Smooth muscle cell (in vitro differentiated cells): Measurements from ENCODE around the gene CMIP. TPM values are rescaled to one million over a fixed set of nuclear protein-coding genes. Genes with fewer than 3 reads are reported as not detected.

Source experiments
- DNase-seq: peaks from one replicate; lab custom pipeline; 2025; ENCODE audit not compliant: unreplicated experiment; lab: John Stamatoyannopoulos, UW
- H2AFZ ChIP-seq: fragments of 200-600 bp; sonication (generic); 2 replicates; pipeline ENCODE4 v1.6.0; 2016; ENCODE audit warnings: antibody characterized with exemption, low read depth, mild to moderate bottlenecking
- H3F3A ChIP-seq: fragments of 200-600 bp; sonication (generic); 2 replicates; pipeline ENCODE4 v1.6.0; 2017; ENCODE audit warnings: antibody characterized with exemption, low read depth
- H3K27ac ChIP-seq: fragments of 200-600 bp; sonication (generic); 2 replicates; pipeline ENCODE4 v1.5.1; 2016; ENCODE audit warnings: low read depth, mild to moderate bottlenecking
- H3K27me3 ChIP-seq: fragments of 200-600 bp; sonication (generic); 2 replicates; pipeline ENCODE4 v1.6.1; 2016; ENCODE audit warnings: low read depth, mild to moderate bottlenecking
- H3K36me3 ChIP-seq: fragments of 200-600 bp; sonication (generic); 2 replicates; pipeline ENCODE4 v1.5.1; 2016; ENCODE audit warnings: low read depth
- H3K4me1 ChIP-seq: fragments of 200-600 bp; sonication (generic); 2 replicates; pipeline ENCODE4 v1.5.1; 2016; ENCODE audit warnings: low read depth
- H3K4me2 ChIP-seq: fragments of 200-600 bp; sonication (generic); 2 replicates; pipeline ENCODE4 v1.6.0; 2016; ENCODE audit warnings: mild to moderate bottlenecking
- H3K4me3 ChIP-seq: fragments of 200-600 bp; sonication (generic); 2 replicates; pipeline ENCODE4 v1.5.1; 2016; ENCODE audit warnings: mild to moderate bottlenecking
- H3K79me2 ChIP-seq: fragments of 200-600 bp; sonication (generic); 2 replicates; pipeline ENCODE4 v1.6.0; 2016; ENCODE audit warnings: low read depth, mild to moderate bottlenecking
- H3K9ac ChIP-seq: fragments of 200-600 bp; sonication (generic); 2 replicates; pipeline ENCODE4 v1.6.0; 2016; ENCODE audit warnings: low read depth
- H3K9me3 ChIP-seq: fragments of 200-600 bp; sonication (generic); replicated peaks from 2 replicates; pipeline ENCODE4 v1.5.1; 2016; ENCODE audit warnings: low read depth
- H4K20me1 ChIP-seq: fragments of 200-600 bp; sonication (generic); 2 replicates; pipeline ENCODE4 v1.6.0; 2016; ENCODE audit warnings: low read depth
- WGBS: methylation state at CpG from one replicate; pipeline ENCODE4 v1.1.7; 2016; ENCODE audit warnings: low lambda C conversion rate; 5-methylcytosine and 5-hydroxymethylcytosine counted together
- polyA plus RNA-seq: library from polyadenylated mRNA; unstranded; fragments of >200 nt; fragmentation: Nextera tagmentation; extraction: Ambion mirVana; gene quantifications from 2 replicates; pipeline ENCODE4 v1.2.1, GENCODE V29; 2016
- total RNA-seq: library from RNA; depleted of rRNA; stranded (reverse); fragments of >200 nt; gene quantifications from 2 replicates; pipeline ENCODE4 v1.2.3, GENCODE V29; 2014
- TF ChIP-seq, protein P1 (sequence below): fragments of 200-600 bp; sonication (generic); IDR thresholded peaks from 2 replicates; pipeline ENCODE4 v1.5.1; 2017; ENCODE audit warnings: borderline replicate concordance, mild to moderate bottlenecking, antibody characterized with exemption; ENCODE audit not compliant: insufficient read depth, poor library complexity, severe bottlenecking

CMIP gene
- total and polyA plus RNA-seq, 2 experiments from 2014 or later: 2.5 to 44.5 TPM

DNA sequence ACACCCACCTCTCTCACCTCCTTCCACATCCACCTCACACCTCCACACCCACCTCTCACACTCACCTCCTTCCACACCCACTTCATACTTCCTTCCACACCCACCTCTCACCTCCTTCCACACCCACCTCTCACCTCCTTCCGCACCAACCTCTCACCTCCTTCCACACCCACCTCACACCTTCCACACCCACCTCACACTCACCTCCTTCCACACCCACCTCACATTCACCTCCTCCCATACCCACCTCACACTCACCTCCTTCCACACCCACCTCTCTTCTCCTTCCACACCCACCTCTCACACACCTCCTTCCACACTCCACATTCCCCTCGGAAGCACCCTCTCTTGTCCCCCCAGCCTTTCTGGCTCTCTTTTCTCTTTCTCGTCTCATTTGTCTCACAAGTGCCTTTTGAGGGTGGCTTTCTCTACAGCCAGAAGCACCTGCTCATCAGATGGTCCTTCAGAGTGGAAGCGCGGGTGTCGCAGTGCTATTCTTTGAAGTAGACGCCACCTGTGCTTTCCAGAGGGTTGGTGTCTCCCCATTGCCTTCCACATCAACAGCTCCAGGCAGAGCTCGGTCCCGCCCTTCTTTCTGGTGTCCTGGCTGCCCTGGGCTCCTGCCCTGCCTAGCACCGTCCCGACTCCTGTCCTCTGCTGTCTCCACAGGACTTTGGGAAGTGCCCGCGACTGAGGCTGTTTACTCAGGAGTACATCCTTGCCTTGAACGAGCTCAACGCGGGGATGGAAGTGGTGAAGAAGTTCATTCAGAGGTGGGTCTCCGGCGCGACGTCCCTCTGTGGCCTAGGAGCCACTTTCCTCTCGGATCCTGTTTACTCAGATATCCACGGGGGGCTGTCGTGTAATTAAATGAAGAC is 225.1 kb downstream of the CMIP start:
- Histone ChIP-seq H3K4me3 (no peak overlapping the region), H3F3A (no peaks in the 10 kb centered on the region), H3K79me2 (no peaks in the 10 kb centered on the region), H3K9me3 (no peaks in the 10 kb centered on the region), H3K27me3 (no peaks in the 10 kb centered on the region), H3K9ac (no peak overlapping the region), H3K36me3 (no peaks in the 10 kb centered on the region), H3K4me2 (no peak overlapping the region), H4K20me1 (no peaks in the 10 kb centered on the region), H2AFZ (no peak overlapping the region), H3K4me1 (peaks cover 4% of the 10 kb centered on the region), H3K27ac (no peak overlapping the region)
- DNase-seq: no peak
- TF ChIP-seq, protein P1, sequence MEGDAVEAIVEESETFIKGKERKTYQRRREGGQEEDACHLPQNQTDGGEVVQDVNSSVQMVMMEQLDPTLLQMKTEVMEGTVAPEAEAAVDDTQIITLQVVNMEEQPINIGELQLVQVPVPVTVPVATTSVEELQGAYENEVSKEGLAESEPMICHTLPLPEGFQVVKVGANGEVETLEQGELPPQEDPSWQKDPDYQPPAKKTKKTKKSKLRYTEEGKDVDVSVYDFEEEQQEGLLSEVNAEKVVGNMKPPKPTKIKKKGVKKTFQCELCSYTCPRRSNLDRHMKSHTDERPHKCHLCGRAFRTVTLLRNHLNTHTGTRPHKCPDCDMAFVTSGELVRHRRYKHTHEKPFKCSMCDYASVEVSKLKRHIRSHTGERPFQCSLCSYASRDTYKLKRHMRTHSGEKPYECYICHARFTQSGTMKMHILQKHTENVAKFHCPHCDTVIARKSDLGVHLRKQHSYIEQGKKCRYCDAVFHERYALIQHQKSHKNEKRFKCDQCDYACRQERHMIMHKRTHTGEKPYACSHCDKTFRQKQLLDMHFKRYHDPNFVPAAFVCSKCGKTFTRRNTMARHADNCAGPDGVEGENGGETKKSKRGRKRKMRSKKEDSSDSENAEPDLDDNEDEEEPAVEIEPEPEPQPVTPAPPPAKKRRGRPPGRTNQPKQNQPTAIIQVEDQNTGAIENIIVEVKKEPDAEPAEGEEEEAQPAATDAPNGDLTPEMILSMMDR: no peak
- WGBS: 97% methylated on average over 23 of the region's 23 CpGs

GRCh38 chr16:81671738-81672597 is 227.4 kb downstream of the CMIP start:
- Histone ChIP-seq H3K9ac (no peak overlapping the region), H3K9me3 (no peaks in the 10 kb centered on the region), H3K4me1 (peaks cover 4% of the 10 kb centered on the region), H3K27me3 (no peaks in the 10 kb centered on the region), H4K20me1 (peaks cover 3% of the 10 kb centered on the region), H3F3A (no peaks in the 10 kb centered on the region), H3K27ac (no peak overlapping the region), H3K4me3 (no peak overlapping the region), H3K4me2 (no peak overlapping the region), H3K79me2 (no peaks in the 10 kb centered on the region), H3K36me3 (no peaks in the 10 kb centered on the region), H2AFZ (no peak overlapping the region)
- TF ChIP-seq, protein P1: no peak
- 99% methylated on average over 12 of the region's 14 CpGs for WGBS
- no peak for DNase-seq

- Histone ChIP-seq H3K36me3 (no peaks in the 10 kb centered on the region), H3K4me1 (no peaks in the 10 kb centered on the region), H3K4me3 (no peak overlapping the region), H3F3A (no peaks in the 10 kb centered on the region), H3K9ac (no peak overlapping the region), H4K20me1 (peaks cover 13% of the 10 kb centered on the region), H2AFZ (no peak overlapping the region), H3K79me2 (no peaks in the 10 kb centered on the region), H3K27me3 (no peaks in the 10 kb centered on the region), H3K27ac (no peak overlapping the region), H3K4me2 (no peak overlapping the region), H3K9me3 (no peaks in the 10 kb centered on the region)
- WGBS: 96% methylated on average over 7 of the region's 7 CpGs
- no peak for DNase-seq
- TF ChIP-seq, protein P1: no peak
Measured at GRCh38 chr16:81673432-81673831, 228.8 kb downstream of the CMIP start.
